Stimulated activated CD4-positive, alpha-beta T cell treated with anti-CD3 and anti-CD28 coated beads, TNF-alpha, amount 100 ng/mL, for 4 hours (primary cell): ENCODE data around the gene IL17RC.

Experiments
- DNase-seq, 3 experiments: peaks; one replicate each; pipeline ENCODE4 v3.0.0-alpha.2; 2020; ENCODE audit warnings: low read depth in 3 of 3

IL17RC gene

GRCh38 chr3:9946112-9947024, 29.5 kb downstream of the IL17RC start:
- DNase-seq: peak; percentile 54 to 67 (median 61)

GRCh38 chr3:9947025-9947995, 30.4 kb downstream of the IL17RC start:
- no peak for DNase-seq

GRCh38 chr3:9948586-9948985, 31.7 kb downstream of the IL17RC start:
- DNase-seq: no peak

- DNase-seq: no peak
These were observed 32.2 kb downstream of the IL17RC start for GRCh38 chr3:9949115-9949514.

GRCh38 chr3:9949626-9950025, 32.7 kb downstream of the IL17RC start:
- no peak for DNase-seq

- no peak for DNase-seq
These were observed 34.2 kb downstream of the IL17RC start for GRCh38 chr3:9951126-9951525.

- DNase-seq: no peak
These were observed 34.7 kb downstream of the IL17RC start for GRCh38 chr3:9951598-9951961.

GRCh38 chr3:9951962-9952805, 35.3 kb downstream of the IL17RC start, which contains the start of gene PRRT3:
Gene PRRT3, minus strand, starts transcription at chr3:9952408. Its CDS starts 2,293 bp downstream, at chr3:9950115.
- DNase-seq: peak in 2 of 3 experiments; percentile 36 to 42

- no peak for DNase-seq
These were observed 38.2 kb downstream of the IL17RC start for GRCh38 chr3:9955067-9955502.

GRCh38 chr3:9955611-9956352, 38.9 kb downstream of the IL17RC start:
- DNase-seq: no peak

- no peak for DNase-seq
These were observed 40.3 kb downstream of the IL17RC start for GRCh38 chr3:9957214-9957613.

- DNase-seq: no peak
These were observed 48.4 kb downstream of the IL17RC start for GRCh38 chr3:9965200-9965875.

GRCh38 chr3:9966841-9967240, 49.9 kb downstream of the IL17RC start:
- DNase-seq: no peak

GRCh38 chr3:9969632-9970019, 52.7 kb downstream of the IL17RC start:
- no peak for DNase-seq

- no peak for DNase-seq
These were observed 53.2 kb downstream of the IL17RC start for GRCh38 chr3:9970020-9970652.

- no peak for DNase-seq
These were observed 60.1 kb downstream of the IL17RC start for GRCh38 chr3:9976721-9977709.

- no peak for DNase-seq
These were observed 61.9 kb downstream of the IL17RC start for GRCh38 chr3:9978710-9979305.

- no peak for DNase-seq
These were observed 63.4 kb downstream of the IL17RC start for GRCh38 chr3:9980251-9980650.
